Cardiac septum (tissue), 1 donor: ENCODE results near the gene NPHS2. TPM values are rescaled to one million over a fixed set of nuclear protein-coding genes. Genes with fewer than 3 reads are reported as not detected.
"Not testable (repeated sequence)": the region's sequence is repeated elsewhere in the genome, so short reads cannot be mapped to it uniquely, and the experiment has no call there.

ENCODE experiments used
- DNase-seq: peaks from one replicate; pipeline ENCODE4 v3.0.0-alpha.2; 2020; ENCODE audit warnings: low spot score
- intact Hi-C: fragments of 100-400 bp; cut with DNase I; formaldehyde crosslinking; loops from one replicate; pipeline ENCODE4 v1.14.0; 2022
- total RNA-seq: library from RNA; stranded (reverse); fragmentation: NEBNext Ultra II Directional; extraction: Animal tissue kit (Norgen Biotek cat#: 25700); gene quantifications from one replicate; pipeline ENCODE4 v1.2.1, GENCODE V29; 2021
- donor health status: DM: no; HTN: no; CAD: no.

NPHS2 gene
- total RNA-seq, 1 donor from 2014 or later = not detected

- DNase-seq = no peak
- intact Hi-C loops = no loop called here
Observed at GRCh38 chr1:179548666-179549367, 26.9 kb downstream of the NPHS2 start.

GRCh38 chr1:179547021-179547535, 28.7 kb downstream of the NPHS2 start:
- DNase-seq = no peak
- intact Hi-C loops = no loop called here

GRCh38 chr1:179545321-179545720, 30.4 kb downstream of the NPHS2 start:
- intact Hi-C loops = no loop called here
- DNase-seq = no peak

- intact Hi-C loops = no loop called here
Observed at GRCh38 chr1:179541774-179542173, 34.0 kb downstream of the NPHS2 start.

GRCh38 chr1:179530352-179530751, 45.4 kb downstream of the NPHS2 start:
- DNase-seq = no peak
- intact Hi-C loops = no loop called here

More at GRCh38 chr1:179541774-179542173, 34.0 kb downstream of the NPHS2 start:
- no peak for DNase-seq

- intact Hi-C loops = no loop called here
- DNase-seq = no peak
Observed at GRCh38 chr1:179529482-179530195, 46.1 kb downstream of the NPHS2 start.

- intact Hi-C loops, DNase-seq: not testable (repeated sequence)
Observed at GRCh38 chr1:179518544-179518943, 57.2 kb downstream of the NPHS2 start.

- intact Hi-C loops = no loop called here
- DNase-seq = no peak
Observed at GRCh38 chr1:179516976-179517705, 58.6 kb downstream of the NPHS2 start.

GRCh38 chr1:179510038-179510437, 65.7 kb downstream of the NPHS2 start:
- no peak for DNase-seq
- intact Hi-C loops = no loop called here

- no peak for DNase-seq
- intact Hi-C loops = no loop called here
Observed at GRCh38 chr1:179509384-179509783, 66.4 kb downstream of the NPHS2 start.

GRCh38 chr1:179506199-179506598, 69.5 kb downstream of the NPHS2 start:
- intact Hi-C loops = no loop called here
- no peak for DNase-seq

Other genes with a start within 250 kb of the NPHS2 start
- not detected for gene AXDND1, start 210.0 kb downstream of the NPHS2 start, total RNA-seq
- gene TDRD5, start 15.9 kb upstream of the NPHS2 start, total RNA-seq = not detected
- 0.16 TPM for gene FAM163A, start 167.3 kb upstream of the NPHS2 start, total RNA-seq